Adrenal gland (tissue), 5 donors: ENCODE measurements around the gene PLEKHA7.

Source experiments
- CTCF ChIP-seq, 6 experiments: fragments of 450-650 bp in 4 of 6; fragments of 200-600 bp in 2 of 6; sonication (generic) in 1 of 6; IDR thresholded peaks; 1 replicate in 5 of 6; 2 replicates in 1 of 6; pipeline versions ENCODE4 v1.5.1 to v1.8.0; 2016 to 2021; ENCODE audit warnings: antibody characterized with exemption in 6 of 6, mild to moderate bottlenecking in 2 of 6, moderate library complexity in 1 of 6
- POLR2A ChIP-seq, 2 donors: fragments of 450-650 bp; IDR thresholded peaks; one replicate each; pipeline ENCODE4 v1.6.1; 2017; ENCODE audit warnings: antibody characterized with exemption in 2 of 2, mild to moderate bottlenecking in 2 of 2, moderate library complexity in 1 of 2
- donor health status: DM: no; HTN: no; CAD: no.

GRCh38 chr11:17024924-17025323, 10.7 kb upstream of the PLEKHA7 start:
- no peak for TF ChIP-seq POLR2A (IDR thresholded peaks at IDR 0.05)
- TF ChIP-seq CTCF (IDR thresholded peaks at IDR 0.05): no peak
